Osteoblast (primary cell): ENCODE measurements around the gene GNAI2. TPM values are rescaled to one million over a fixed set of nuclear protein-coding genes. Genes with fewer than 3 reads are reported as not detected.

Source experiments
- DNase-seq: peaks from one replicate; pipeline ENCODE4 v3.0.0; 2011; ENCODE audit warnings: low spot score, mixed read lengths; ENCODE audit not compliant: insufficient read length; ENCODE audit errors: missing footprints
- H2AFZ ChIP-seq: 2 replicates; pipeline ENCODE4 v1.6.0; 2011; ENCODE audit warnings: mild to moderate bottlenecking, low read length
- H3K27ac ChIP-seq: 2 replicates; pipeline ENCODE4 v1.5.1; 2011; ENCODE audit warnings: mild to moderate bottlenecking, low read depth, low read length, moderate library complexity
- H3K27me3 ChIP-seq: 2 replicates; pipeline ENCODE4 v1.6.0; 2012; ENCODE audit warnings: mild to moderate bottlenecking, control low read depth, inconsistent platforms, low read length, moderate library complexity; ENCODE audit not compliant: insufficient read depth
- H3K36me3 ChIP-seq: 2 replicates; pipeline ENCODE4 v1.5.1; 2011; ENCODE audit warnings: mild to moderate bottlenecking, low read length, control low read depth, moderate library complexity; ENCODE audit not compliant: insufficient read depth
- H3K4me1 ChIP-seq: 2 replicates; pipeline ENCODE4 v1.5.1; 2011; ENCODE audit warnings: mild to moderate bottlenecking, low read length, control low read depth, moderate library complexity; ENCODE audit not compliant: insufficient read depth
- H3K4me2 ChIP-seq: 2 replicates; pipeline ENCODE4 v1.6.0; 2011; ENCODE audit warnings: mild to moderate bottlenecking, low read length; ENCODE audit not compliant: insufficient read depth
- H3K4me3 ChIP-seq: fragments of 200-600 bp; sonication (generic); 3 replicates; pipeline ENCODE4 v1.5.1; 2012; ENCODE audit warnings: mild to moderate bottlenecking, low read length, inconsistent platforms; ENCODE audit not compliant: insufficient read depth
- H3K79me2 ChIP-seq: 2 replicates; pipeline ENCODE4 v1.6.0; 2012; ENCODE audit warnings: mild to moderate bottlenecking, low read length, control low read depth, inconsistent platforms; ENCODE audit not compliant: insufficient read depth
- H3K9me3 ChIP-seq: 2 replicates; pipeline ENCODE4 v1.5.1; 2011; ENCODE audit warnings: low read depth, low read length, control low read depth
- H4K20me1 ChIP-seq: 2 replicates; pipeline ENCODE4 v1.6.0; 2012; ENCODE audit warnings: mild to moderate bottlenecking, low read length, control low read depth; ENCODE audit not compliant: insufficient read depth
- CTCF ChIP-seq: IDR thresholded peaks from 2 replicates; pipeline ENCODE4 v1.5.1; 2011; ENCODE audit warnings: mild to moderate bottlenecking, low read depth, low read length, moderate library complexity; ENCODE audit errors: extremely low read depth
- total RNA-seq: library from RNA; depleted of rRNA; stranded (reverse); fragments of >200 nt; gene quantifications from 2 replicates; pipeline ENCODE4 v1.2.3, GENCODE V29; 2012

The GNAI2 gene
- total RNA-seq, 1 donor, result 223 TPM

- TF ChIP-seq CTCF, result no peak
These were observed 44.9 kb upstream of the GNAI2 start, which contains the start of gene GNAT1 for GRCh38 chr3:50190936-50191660. Gene GNAT1 (plus strand): TSS chr3:50191610. CDS start chr3:50191726, 116 bp downstream.

GRCh38 chr3:50192124-50192523, 43.9 kb upstream of the GNAI2 start:
- H4K20me1 ChIP-seq, result peaks cover 4% of the 10 kb centered on the region
- no peak for TF ChIP-seq CTCF
- H3K36me3 ChIP-seq, result no peaks in the 10 kb centered on the region
- H2AFZ ChIP-seq, result no peak overlapping the region
- no peak overlapping the region for H3K4me3 ChIP-seq
- no peaks in the 10 kb centered on the region for H3K9me3 ChIP-seq
- H3K27me3 ChIP-seq, result peaks cover 22% of the 10 kb centered on the region
- H3K27ac ChIP-seq, result no peak overlapping the region
- H3K79me2 ChIP-seq, result no peaks in the 10 kb centered on the region
- H3K4me1 ChIP-seq, result peaks cover 4% of the 10 kb centered on the region
- DNase-seq, result no peak
- H3K4me2 ChIP-seq, result no peak overlapping the region

More at GRCh38 chr3:50190936-50191660, 44.9 kb upstream of the GNAI2 start, which contains the start of gene GNAT1:
- Histone ChIP-seq H3K4me2 (no peak within 1 kb of the TSS), H4K20me1 (peaks cover 4% of the 10 kb centered on the region), H3K4me1 (peaks cover 4% of the 10 kb centered on the region), H3K36me3 (no peaks in the 10 kb centered on the region), H3K9me3 (no peaks in the 10 kb centered on the region), H2AFZ (no peak within 1 kb of the TSS), H3K4me3 (no peak within 1 kb of the TSS), H3K27ac (no peak within 1 kb of the TSS), H3K79me2 (no peaks in the 10 kb centered on the region), H3K27me3 (peaks cover 22% of the 10 kb centered on the region)
- no peak for DNase-seq

GRCh38 chr3:50192689-50193141, 43.3 kb upstream of the GNAI2 start:
- Histone ChIP-seq H3K4me1 (peaks cover 4% of the 10 kb centered on the region), H3K4me3 (no peak overlapping the region), H3K36me3 (no peaks in the 10 kb centered on the region), H3K27me3 (peaks cover 27% of the 10 kb centered on the region), H3K9me3 (no peaks in the 10 kb centered on the region), H3K79me2 (no peaks in the 10 kb centered on the region), H4K20me1 (peaks cover 4% of the 10 kb centered on the region), H2AFZ (no peak overlapping the region), H3K4me2 (no peak overlapping the region), H3K27ac (no peak overlapping the region)
- peak; percentile 96 for TF ChIP-seq CTCF
- DNase-seq, result peak; percentile 98

- Histone ChIP-seq H3K4me3 (no peak overlapping the region), H4K20me1 (peaks cover 4% of the 10 kb centered on the region), H3K79me2 (no peaks in the 10 kb centered on the region), H3K27me3 (peaks cover 27% of the 10 kb centered on the region), H2AFZ (no peak overlapping the region), H3K36me3 (no peaks in the 10 kb centered on the region), H3K4me1 (peaks cover 4% of the 10 kb centered on the region), H3K4me2 (no peak overlapping the region), H3K9me3 (no peaks in the 10 kb centered on the region), H3K27ac (no peak overlapping the region)
- DNase-seq, result no peak
- no peak for TF ChIP-seq CTCF
These were observed 42.7 kb upstream of the GNAI2 start for GRCh38 chr3:50193286-50193685.
